ENCODE measurements around the gene ALOX15. TPM values are rescaled to one million over a fixed set of nuclear protein-coding genes. Genes with fewer than 3 reads are reported as not detected.
"Not testable (repeated sequence)": the region's sequence is repeated elsewhere in the genome, so short reads cannot be mapped to it uniquely, and the experiment has no call there.

ALOX15 gene
- total RNA-seq, 1 experiment from 2014 or later = 0.50 TPM

DNA sequence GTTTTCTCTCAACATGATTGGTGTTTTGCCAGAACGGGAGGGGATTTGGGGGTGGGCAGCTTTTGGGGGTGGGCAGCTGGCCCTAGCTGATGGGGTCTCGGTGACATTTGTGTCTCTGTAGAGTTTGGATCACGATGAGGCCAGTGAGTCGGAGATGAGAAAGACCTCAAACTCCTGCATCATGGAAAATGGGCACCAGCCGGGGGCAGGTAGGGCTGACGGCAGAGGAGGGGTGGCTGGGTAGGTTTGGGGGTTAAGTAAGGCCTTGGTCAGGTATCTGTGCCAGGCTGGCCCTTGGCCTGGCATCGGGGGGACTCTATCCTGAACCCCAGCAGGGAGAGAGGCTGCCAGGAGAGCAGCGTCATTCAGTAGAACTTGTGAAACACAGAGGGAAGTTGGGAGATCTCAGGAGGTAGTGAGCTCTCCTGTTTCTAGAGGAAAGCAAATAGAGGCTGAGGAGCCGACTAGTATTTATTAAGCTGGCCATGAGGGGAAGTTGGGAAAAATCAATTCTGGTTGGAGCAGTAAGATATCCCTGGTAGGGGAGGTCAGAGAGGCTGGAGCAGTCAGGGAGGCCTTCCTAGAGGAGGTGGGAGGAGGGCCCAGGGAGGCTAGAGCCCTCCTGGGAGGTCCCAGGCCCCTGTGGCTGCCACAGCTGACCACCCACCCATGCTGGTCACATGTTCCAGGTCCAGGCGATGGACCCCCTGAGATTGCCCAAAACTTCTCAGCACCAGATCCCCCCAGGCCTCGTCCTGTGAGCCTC is 49.1 kb downstream of the ALOX15 start:
- Histone ChIP-seq H3K4me3 (ENCODE audit: low read depth, low read length) (no peak overlapping the region), H3K4me1 (peaks cover 16% of the 10 kb centered on the region; the same call in 1 of the 2 replicates), H3K36me3 (ENCODE audit: control insufficient read depth, insufficient read depth, low read length) (no peaks in the 10 kb centered on the region), H3K27me3 (replicated peaks; ENCODE audit: control insufficient read depth, insufficient read depth, low read length) (no peaks in the 10 kb centered on the region), H3K9me3 (no peaks in the 10 kb centered on the region)
- CTCF ChIA-PET = no interaction called here
- intact Hi-C loops (cut with micrococcal nuclease; ENCODE audit: unreplicated experiment) = no loop called here
- Mint-ChIP-seq H3K4me3 (ENCODE audit: unreplicated experiment) (no peak overlapping the region), H3K27ac (ENCODE audit: unreplicated experiment) (peak overlapping the region; percentile 30), H3K9me3 (ENCODE audit: unreplicated experiment) (no peaks in the 10 kb centered on the region), H3K4me1 (ENCODE audit: low read depth, unreplicated experiment) (peaks cover 8% of the 10 kb centered on the region), H3K36me3 (ENCODE audit: insufficient read depth, unreplicated experiment) (peaks cover 14% of the 10 kb centered on the region), H3K27me3 (ENCODE audit: insufficient read depth, unreplicated experiment) (no peaks in the 10 kb centered on the region)
- TF ChIP-seq CTCF (IDR thresholded peaks at IDR 0.05; ENCODE audit: insufficient read depth in 1 of 2, low read depth in 1 of 2, low read length in 1 of 2, severe bottlenecking in 1 of 2, unreplicated experiment in 1 of 2) = no peak
- DNase-seq = no peak
- no TSS peak for BruUV-seq (replicated peaks)
- POLR2A ChIA-PET = no interaction called here

GRCh38 chr17:4591529-4591928 is 49.9 kb downstream of the ALOX15 start:
- peaks cover 14% of the 10 kb centered on the region for H3K4me1 Mint-ChIP-seq (ENCODE audit: low read depth, unreplicated experiment)
- no peaks in the 10 kb centered on the region for H3K9me3 Mint-ChIP-seq (ENCODE audit: unreplicated experiment)
- intact Hi-C loops (cut with micrococcal nuclease; ENCODE audit: unreplicated experiment) = no loop called here
- Histone ChIP-seq H3K9me3 (no peaks in the 10 kb centered on the region), H3K27me3 (replicated peaks; ENCODE audit: control insufficient read depth, insufficient read depth, low read length) (no peaks in the 10 kb centered on the region), H3K4me3 (ENCODE audit: low read depth, low read length) (no peak overlapping the region), H3K4me1 (peaks cover 22% of the 10 kb centered on the region; the same call in 1 of the 2 replicates), H3K36me3 (ENCODE audit: control insufficient read depth, insufficient read depth, low read length) (no peaks in the 10 kb centered on the region)
- no TSS peak for BruUV-seq (replicated peaks)
- no peak overlapping the region for H3K4me3 Mint-ChIP-seq (ENCODE audit: unreplicated experiment)
- no peak for DNase-seq
- POLR2A ChIA-PET = no interaction called here
- CTCF ChIA-PET = no interaction called here
- H3K36me3 Mint-ChIP-seq (ENCODE audit: insufficient read depth, unreplicated experiment) = peaks cover 16% of the 10 kb centered on the region
- H3K27ac Mint-ChIP-seq (ENCODE audit: unreplicated experiment) = no peak overlapping the region
- no peak for TF ChIP-seq CTCF (IDR thresholded peaks at IDR 0.05; ENCODE audit: insufficient read depth in 1 of 2, low read depth in 1 of 2, low read length in 1 of 2, severe bottlenecking in 1 of 2, unreplicated experiment in 1 of 2)
- no peaks in the 10 kb centered on the region for H3K27me3 Mint-ChIP-seq (ENCODE audit: insufficient read depth, unreplicated experiment)

- Mint-ChIP-seq H3K4me1 (ENCODE audit: low read depth, unreplicated experiment) (peaks cover 19% of the 10 kb centered on the region), H3K36me3 (ENCODE audit: insufficient read depth, unreplicated experiment) (peaks cover 18% of the 10 kb centered on the region), H3K27ac (ENCODE audit: unreplicated experiment) (no peak overlapping the region), H3K27me3 (ENCODE audit: insufficient read depth, unreplicated experiment) (no peaks in the 10 kb centered on the region), H3K9me3 (ENCODE audit: unreplicated experiment) (no peaks in the 10 kb centered on the region), H3K4me3 (ENCODE audit: unreplicated experiment) (no peak overlapping the region)
- intact Hi-C loops (cut with micrococcal nuclease; ENCODE audit: unreplicated experiment) = no loop called here
- Histone ChIP-seq H3K27me3 (replicated peaks; ENCODE audit: control insufficient read depth, insufficient read depth, low read length) (no peaks in the 10 kb centered on the region), H3K4me1 (peaks cover 22% of the 10 kb centered on the region; the same call in 1 of the 2 replicates), H3K4me3 (ENCODE audit: low read depth, low read length) (no peak overlapping the region), H3K9me3 (no peaks in the 10 kb centered on the region), H3K36me3 (ENCODE audit: control insufficient read depth, insufficient read depth, low read length) (no peaks in the 10 kb centered on the region)
- DNase-seq = no peak
- POLR2A ChIA-PET = no interaction called here
- TF ChIP-seq CTCF (IDR thresholded peaks at IDR 0.05; ENCODE audit: insufficient read depth in 1 of 2, low read depth in 1 of 2, low read length in 1 of 2, severe bottlenecking in 1 of 2, unreplicated experiment in 1 of 2) = no peak
- CTCF ChIA-PET = no interaction called here
- no TSS peak for BruUV-seq (replicated peaks)
These were observed 50.5 kb downstream of the ALOX15 start for GRCh38 chr17:4590981-4591453.

DNA sequence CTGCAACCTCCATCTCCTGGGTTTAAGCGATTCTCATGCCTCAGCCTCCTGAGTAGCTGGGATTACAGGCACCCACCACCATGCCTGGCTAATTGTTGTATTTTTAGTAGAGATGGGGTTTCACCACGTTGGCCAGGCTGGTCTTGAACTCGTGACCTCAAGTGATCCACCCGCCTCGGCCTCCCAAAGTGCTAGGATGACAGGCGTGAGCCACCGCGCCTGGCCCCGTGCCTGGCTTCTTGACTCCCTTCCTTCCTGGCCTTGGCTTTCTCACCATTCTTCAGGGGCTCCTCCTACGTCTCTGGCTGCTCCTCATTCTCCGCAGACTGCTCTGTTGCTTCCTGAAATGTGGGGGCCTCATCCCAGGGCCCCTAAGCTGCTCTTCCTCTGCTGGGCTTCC is 51.4 kb downstream of the ALOX15 start:
- POLR2A ChIA-PET; H3K27me3 Mint-ChIP-seq (ENCODE audit: insufficient read depth, unreplicated experiment); H3K9me3 Mint-ChIP-seq (ENCODE audit: unreplicated experiment); BruUV-seq (replicated peaks); H3K36me3 ChIP-seq (ENCODE audit: control insufficient read depth, insufficient read depth, low read length); H3K9me3 ChIP-seq; H3K4me3 Mint-ChIP-seq (ENCODE audit: unreplicated experiment); CTCF ChIA-PET; H3K4me3 ChIP-seq (ENCODE audit: low read depth, low read length); intact Hi-C loops (cut with micrococcal nuclease; ENCODE audit: unreplicated experiment); DNase-seq; H3K27me3 ChIP-seq (replicated peaks; ENCODE audit: control insufficient read depth, insufficient read depth, low read length): not testable (repeated sequence)
- Mint-ChIP-seq H3K27ac (ENCODE audit: unreplicated experiment) (peak overlapping the region; percentile 67), H3K36me3 (ENCODE audit: insufficient read depth, unreplicated experiment) (peaks cover 23% of the 10 kb centered on the region), H3K4me1 (ENCODE audit: low read depth, unreplicated experiment) (peaks cover 20% of the 10 kb centered on the region)
- peaks cover 22% of the 10 kb centered on the region; the same call in 1 of the 2 replicates for H3K4me1 ChIP-seq
